Endothelial cell of umbilical vein (primary cell): ENCODE measurements around the gene PCDHGC3. TPM values are rescaled to one million over a fixed set of nuclear protein-coding genes. Genes with fewer than 3 reads are reported as not detected.

Source experiments
- BruUV-seq: library from RNA; stranded (reverse); fragments of 400-500 nt; replicated peaks from 2 replicates; lab custom pipeline; 2021; lab: Mats Ljungman, UMichigan
- CTCF ChIA-PET: fragments of 300-600, 350-600 bp; sonication (Branson Sonifier 250); formaldehyde crosslinking; loops from one replicate; lab custom pipeline; 2021; ENCODE audit warnings: antibody characterized with exemption, inconsistent platforms; lab: Charles Lee
- POLR2A ChIA-PET: fragments of 300-600, 350-600 bp; sonication (Branson Sonifier 250); formaldehyde crosslinking; loops from one replicate; lab custom pipeline; 2021; ENCODE audit warnings: antibody characterized with exemption, inconsistent platforms; lab: Charles Lee
- DNase-seq: peaks from one replicate; pipeline ENCODE4 v3.0.0-alpha.2; 2011; ENCODE audit warnings: low read depth, low spot score
- FAIRE-seq: peaks from 2 replicates; lab custom pipeline; 2011; peaks lifted over from hg19 to GRCh38; lab: Jason Lieb, UNC
- H2AFZ ChIP-seq: 2 replicates; pipeline ENCODE4 v1.6.0; 2012; ENCODE audit warnings: low read depth, low read length, control low read depth, inconsistent platforms
- H3K27ac ChIP-seq: 2 replicates; pipeline ENCODE4 v1.5.1; 2011; ENCODE audit warnings: low read depth, mild to moderate bottlenecking, control low read depth, low read length, moderate library complexity; ENCODE audit not compliant: insufficient read depth
- H3K27me3 ChIP-seq, 2 experiments: 2 replicates each; pipeline versions ENCODE4 v1.6.0 to v1.6.1; 2011; ENCODE audit warnings: low read length in 2 of 2, mixed read lengths in 1 of 2; ENCODE audit not compliant: control insufficient read depth in 2 of 2, insufficient read depth in 2 of 2
- H3K36me3 ChIP-seq, 2 experiments: 2 replicates in 1 of 2; 3 replicates in 1 of 2; pipeline ENCODE4 v1.5.1; 2011; ENCODE audit warnings: low read length in 2 of 2, mild to moderate bottlenecking in 1 of 2, moderate library complexity in 1 of 2; ENCODE audit not compliant: control insufficient read depth in 2 of 2, insufficient read depth in 2 of 2; ENCODE audit errors: extremely low read depth in 1 of 2
- H3K4me1 ChIP-seq: 3 replicates; pipeline ENCODE4 v1.5.1; 2011; ENCODE audit warnings: mild to moderate bottlenecking, low read length; ENCODE audit not compliant: control insufficient read depth, insufficient read depth; ENCODE audit errors: extremely low read depth
- H3K4me2 ChIP-seq: 2 replicates; pipeline ENCODE4 v1.6.1; 2011; ENCODE audit warnings: low read length, control low read depth, mixed read lengths; ENCODE audit not compliant: insufficient read depth
- H3K4me3 ChIP-seq, 3 experiments: fragments of 200-600 bp in 1 of 3; sonication (generic), shearing (Covaris generic) in 1 of 3; replicated peaks in 1 of 3; 2 replicates each; pipeline ENCODE4 v1.5.1; 2011 to 2016; ENCODE audit warnings: control low read depth in 3 of 3, low read length in 3 of 3, mild to moderate bottlenecking in 2 of 3, inconsistent platforms in 1 of 3, low read depth in 1 of 3, moderate library complexity in 1 of 3; ENCODE audit not compliant: insufficient read depth in 1 of 3
- H3K79me2 ChIP-seq: 2 replicates; pipeline ENCODE4 v1.6.0; 2012; ENCODE audit warnings: low read length, inconsistent platforms; ENCODE audit not compliant: control insufficient read depth, insufficient read depth
- H3K9ac ChIP-seq: replicated peaks from 2 replicates; pipeline ENCODE3; 2011; ENCODE audit warnings: low read length, control low read depth; ENCODE audit not compliant: insufficient read depth; ENCODE audit errors: extremely low read depth
- H3K9me1 ChIP-seq: replicated peaks from 3 replicates; pipeline ENCODE4 v1.6.0; 2011; ENCODE audit warnings: mild to moderate bottlenecking, low read length; ENCODE audit not compliant: control insufficient read depth, insufficient read depth; ENCODE audit errors: extremely low read depth
- H3K9me3 ChIP-seq: replicated peaks from 2 replicates; pipeline ENCODE4 v1.5.1; 2012; ENCODE audit warnings: low read length, inconsistent platforms; ENCODE audit not compliant: control insufficient read depth, insufficient read depth
- H4K20me1 ChIP-seq: replicated peaks from 2 replicates; pipeline ENCODE3; 2011; ENCODE audit warnings: mild to moderate bottlenecking, low read length; ENCODE audit not compliant: control insufficient read depth, insufficient read depth; ENCODE audit errors: extremely low read depth
- EZH2 ChIP-seq: IDR thresholded peaks from 2 replicates; pipeline ENCODE4 v1.6.1; 2012; ENCODE audit warnings: borderline replicate concordance, low read depth, mild to moderate bottlenecking, moderate library complexity, low read length, inconsistent platforms; ENCODE audit not compliant: severe bottlenecking
- FOS ChIP-seq: IDR thresholded peaks from 2 replicates; pipeline ENCODE4 v1.6.1; 2011; ENCODE audit warnings: mild to moderate bottlenecking, low read length, moderate library complexity, borderline replicate concordance; ENCODE audit not compliant: insufficient read depth
- GATA2 ChIP-seq: IDR thresholded peaks from 2 replicates; pipeline ENCODE4 v1.7.0; 2011; ENCODE audit warnings: low read depth, mild to moderate bottlenecking, moderate library complexity, mixed read lengths, low read length; ENCODE audit not compliant: insufficient read length, insufficient read depth
- JUN ChIP-seq: IDR thresholded peaks from 2 replicates; pipeline ENCODE4 v1.6.1; 2011; ENCODE audit warnings: borderline replicate concordance, low read depth; ENCODE audit not compliant: insufficient read length, insufficient read depth
- MYC ChIP-seq: IDR thresholded peaks from one replicate; pipeline ENCODE4 v1.6.1; 2011; ENCODE audit warnings: mild to moderate bottlenecking, low read depth, low read length
- POLR2A ChIP-seq: IDR thresholded peaks from 2 replicates; pipeline ENCODE4 v1.6.1; 2012; ENCODE audit warnings: low read depth, mild to moderate bottlenecking, control low read depth, low read length
- POLR2AphosphoS5 ChIP-seq: IDR thresholded peaks from 2 replicates; pipeline ENCODE4 v1.6.1; 2012; ENCODE audit warnings: low read depth, mild to moderate bottlenecking, control low read depth, low read length, moderate library complexity; ENCODE audit not compliant: insufficient read depth
- dilution Hi-C: fragments of 300-500 bp; cut with MboI; formaldehyde crosslinking; loops from one replicate; pipeline ENCODE4 v1.15.0; 2019; ENCODE audit warnings: low sequenced_read_pairs; ENCODE audit not compliant: extremely low pct_ligation_motif_present
- intact Hi-C: fragments of 100-400 bp; cut with micrococcal nuclease; formaldehyde crosslinking; loops from one replicate; pipeline ENCODE4 v1.10.0; 2022
- polyA plus RNA-seq, 4 experiments: library from polyadenylated mRNA; depleted of rRNA in 3 of 4; stranded (reverse) in 3 of 4; unstranded in 1 of 4; fragments of >200 nt; gene quantifications; 2 replicates each; pipeline versions ENCODE4 v1.2.1 to v1.2.3, GENCODE V29; 2011 to 2012; ENCODE audit warnings: missing spikeins in 1 of 4
- total RNA-seq: library from RNA; stranded (reverse); gene quantifications from 2 replicates; pipeline ENCODE4 v1.2.3, GENCODE V29; 2021
- TF ChIP-seq, protein P1 (sequence below): IDR thresholded peaks from 2 replicates; pipeline ENCODE4 v1.6.1; 2011; ENCODE audit not compliant: insufficient read depth, insufficient read length
- TF ChIP-seq, protein P2 (sequence below), 2 donors: IDR thresholded peaks; 1 replicate in 1 of 2; 2 replicates in 1 of 2; pipeline ENCODE4 v1.5.1; 2011; ENCODE audit warnings: low read length in 2 of 2, mild to moderate bottlenecking in 2 of 2, moderate library complexity in 2 of 2, control low read depth in 1 of 2, inconsistent platforms in 1 of 2, low read depth in 1 of 2; ENCODE audit not compliant: insufficient read depth in 1 of 2; ENCODE audit errors: extremely low read depth in 1 of 2

Gene PCDHGC3
- total and polyA plus RNA-seq, 2 donors (not counting 3 experiments of a cell fraction or from before 2014, with no cell fraction given): 9.2 to 36.1 TPM

DNA sequence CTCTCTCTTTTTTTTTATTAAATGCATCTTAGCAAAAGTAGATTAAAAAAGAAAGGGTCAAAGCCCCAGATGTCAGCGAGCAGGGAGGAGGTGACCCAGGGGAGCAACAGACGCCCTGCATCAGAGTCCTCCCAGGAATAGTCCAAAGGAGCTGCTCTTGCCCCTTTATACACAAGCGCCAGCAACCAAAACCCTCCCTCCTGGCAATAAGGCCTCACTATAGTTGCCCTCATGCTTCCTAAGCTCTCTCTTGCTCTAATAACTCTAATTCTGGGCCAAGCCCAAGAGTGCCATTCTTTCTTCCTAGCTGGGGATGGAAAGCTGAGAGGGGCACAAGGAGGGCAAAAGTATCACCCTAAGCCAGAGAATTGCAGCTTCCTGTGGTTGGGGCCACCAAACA lies 39.4 kb downstream of the PCDHGC3 start:
- Histone ChIP-seq H3K9me1 (no peaks in the 10 kb centered on the region), H3K4me3 (no peak overlapping the region), H4K20me1 (no peaks in the 10 kb centered on the region), H3K4me2 (no peak overlapping the region), H3K9me3 (no peaks in the 10 kb centered on the region), H3K36me3 (peaks cover 2 to 12% of the 10 kb centered on the region in 2 experiments), H3K27me3 (no peaks in the 10 kb centered on the region), H3K4me1 (peaks cover 20% of the 10 kb centered on the region), H3K9ac (no peak overlapping the region), H3K27ac (no peak overlapping the region), H3K79me2 (no peaks in the 10 kb centered on the region), H2AFZ (no peak overlapping the region)
- dilution Hi-C loops: no loop called here
- intact Hi-C loops: no loop called here
- DNase-seq (no peak), FAIRE-seq (no peak)
- BruUV-seq: TSS peak; percentile 63
- ChIA-PET POLR2A (no interaction called here), CTCF (interaction anchor here (0.8 to 9.8 kb wide), 10 partner anchors 9 to 102 kb away, joined by 3 to 158 read pairs (median 16); partner anchors contain the start of genes PCDHGA10, PCDHGA11, PCDHGA12 and PCDHGC3)
- TF ChIP-seq MYC (no peak), POLR2AphosphoS5 (no peak), EZH2 (no peak), JUN (no peak), FOS (no peak)
- TF ChIP-seq, protein P1, sequence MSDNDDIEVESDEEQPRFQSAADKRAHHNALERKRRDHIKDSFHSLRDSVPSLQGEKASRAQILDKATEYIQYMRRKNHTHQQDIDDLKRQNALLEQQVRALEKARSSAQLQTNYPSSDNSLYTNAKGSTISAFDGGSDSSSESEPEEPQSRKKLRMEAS: no peak

- no peaks in the 10 kb centered on the region for H4K20me1 ChIP-seq
- intact Hi-C loops: no loop called here
- H3K4me2 ChIP-seq: no peak overlapping the region
- FAIRE-seq (no peak), DNase-seq (no peak)
- CTCF ChIA-PET: interaction anchor here (0.6 to 9.8 kb wide), 9 partner anchors 8 to 1335 kb away, joined by 3 to 158 read pairs (median 12); partner anchors contain the start of genes PCDHGA10, PCDHGA11, PCDHGA12 and PCDHGC3
- H2AFZ ChIP-seq: no peak overlapping the region
- H3K27ac ChIP-seq: no peak overlapping the region
- BruUV-seq: no TSS peak
- POLR2A ChIA-PET: no interaction called here
- peaks cover 2 to 11% of the 10 kb centered on the region in 2 experiments for H3K36me3 ChIP-seq
- peaks cover 26% of the 10 kb centered on the region for H3K4me1 ChIP-seq
- H3K9me1 ChIP-seq: no peaks in the 10 kb centered on the region
- no peaks in the 10 kb centered on the region for H3K9me3 ChIP-seq
- no peak overlapping the region for H3K9ac ChIP-seq
- H3K27me3 ChIP-seq: no peaks in the 10 kb centered on the region
- no peak overlapping the region for H3K4me3 ChIP-seq
- H3K79me2 ChIP-seq: no peaks in the 10 kb centered on the region
- dilution Hi-C loops: no loop called here
- TF ChIP-seq MYC: no peak
- TF ChIP-seq FOS: no peak
- TF ChIP-seq POLR2AphosphoS5: no peak
- TF ChIP-seq POLR2A: no peak
- TF ChIP-seq, protein P2, sequence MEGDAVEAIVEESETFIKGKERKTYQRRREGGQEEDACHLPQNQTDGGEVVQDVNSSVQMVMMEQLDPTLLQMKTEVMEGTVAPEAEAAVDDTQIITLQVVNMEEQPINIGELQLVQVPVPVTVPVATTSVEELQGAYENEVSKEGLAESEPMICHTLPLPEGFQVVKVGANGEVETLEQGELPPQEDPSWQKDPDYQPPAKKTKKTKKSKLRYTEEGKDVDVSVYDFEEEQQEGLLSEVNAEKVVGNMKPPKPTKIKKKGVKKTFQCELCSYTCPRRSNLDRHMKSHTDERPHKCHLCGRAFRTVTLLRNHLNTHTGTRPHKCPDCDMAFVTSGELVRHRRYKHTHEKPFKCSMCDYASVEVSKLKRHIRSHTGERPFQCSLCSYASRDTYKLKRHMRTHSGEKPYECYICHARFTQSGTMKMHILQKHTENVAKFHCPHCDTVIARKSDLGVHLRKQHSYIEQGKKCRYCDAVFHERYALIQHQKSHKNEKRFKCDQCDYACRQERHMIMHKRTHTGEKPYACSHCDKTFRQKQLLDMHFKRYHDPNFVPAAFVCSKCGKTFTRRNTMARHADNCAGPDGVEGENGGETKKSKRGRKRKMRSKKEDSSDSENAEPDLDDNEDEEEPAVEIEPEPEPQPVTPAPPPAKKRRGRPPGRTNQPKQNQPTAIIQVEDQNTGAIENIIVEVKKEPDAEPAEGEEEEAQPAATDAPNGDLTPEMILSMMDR (IDR thresholded peaks at IDR 0.05; ENCODE audit: extremely low read depth in 1 of 2, insufficient read depth in 1 of 2, low read depth in 1 of 2, low read length in 2 of 2): no peak
- TF ChIP-seq JUN: no peak
- TF ChIP-seq GATA2: no peak
- TF ChIP-seq, protein P1: no peak
These were observed 40.3 kb downstream of the PCDHGC3 start for GRCh38 chr5:141515946-141516671.
